ENCODE data around the gene KHNYN.
"Not testable (repeated sequence)": the region's sequence is repeated elsewhere in the genome, so short reads cannot be mapped to it uniquely, and the experiment has no call there.

The KHNYN gene

GRCh38 chr14:24385524-24385923, 44.2 kb upstream of the KHNYN start (continued):
- TF ChIP-seq INSM2 (tag by site-specific recombination; IDR thresholded peaks at IDR 0.05) = no peak

DNA sequence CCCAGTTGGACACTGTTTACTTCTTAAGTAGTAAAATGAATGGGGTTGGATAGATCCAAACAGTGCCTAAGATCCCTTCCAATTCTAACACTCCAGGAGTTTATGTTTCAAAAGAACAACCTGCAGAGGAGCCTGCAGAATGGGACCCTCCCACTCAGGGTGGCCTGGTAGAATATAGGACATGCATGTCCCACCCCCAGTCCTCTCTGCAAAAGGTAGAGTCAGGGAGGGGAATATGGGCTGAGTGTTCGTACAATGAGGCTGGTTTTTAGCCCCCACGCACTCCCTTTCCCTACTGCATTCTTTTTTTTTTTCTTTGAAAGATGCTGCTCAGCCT, 42.8 kb upstream of the KHNYN start:
- POLR2A ChIA-PET = no interaction called here
- H3K27ac ChIP-seq (ENCODE audit: extremely low read depth, low read depth, low read length) = no peak overlapping the region
- no peak overlapping the region for H3K4me3 ChIP-seq (ENCODE audit: low read depth, low read length)
- CTCF ChIA-PET = interaction anchor here (0.6 to 1.5 kb wide), 2 partner anchors 44 to 109 kb away, joined by 4 to 5 read pairs; no protein-coding TSS in a partner anchor
- TF ChIP-seq HIC1 (tag by site-specific recombination; IDR thresholded peaks at IDR 0.05) = no peak
- TF ChIP-seq ZNF626 (tag by site-specific recombination; IDR thresholded peaks at IDR 0.05) = no peak
- no peak for TF ChIP-seq GLIS1 (tag by site-specific recombination; IDR thresholded peaks at IDR 0.05)
- TF ChIP-seq ZNF629 (tag by site-specific recombination; IDR thresholded peaks at IDR 0.05) = no peak
- no peak for TF ChIP-seq ZFP37 (tag by site-specific recombination; IDR thresholded peaks at IDR 0.05)
- TF ChIP-seq WT1 (tag by site-specific recombination; IDR thresholded peaks at IDR 0.05) = no peak
- no peak for TF ChIP-seq SP3 (tag by site-specific recombination; IDR thresholded peaks at IDR 0.05)
- no peak for TF ChIP-seq FEZF1 (tag by site-specific recombination; IDR thresholded peaks at IDR 0.05)
- no peak for TF ChIP-seq ZNF704 (tag by site-specific recombination; IDR thresholded peaks at IDR 0.05)
- TF ChIP-seq ZNF16 (tag by site-specific recombination; IDR thresholded peaks at IDR 0.05; ENCODE audit: low read depth) = no peak
- no peak for TF ChIP-seq ZNF549 (tag by site-specific recombination; IDR thresholded peaks at IDR 0.05)
- no peak for TF ChIP-seq ZNF48 (tag by site-specific recombination; IDR thresholded peaks at IDR 0.05)
- TF ChIP-seq ZNF366 (tag by site-specific recombination; conservative IDR thresholded peaks at IDR 0.05) = no peak
- no peak for TF ChIP-seq ZNF423 (tag by site-specific recombination; IDR thresholded peaks at IDR 0.05)
- TF ChIP-seq, protein P1, sequence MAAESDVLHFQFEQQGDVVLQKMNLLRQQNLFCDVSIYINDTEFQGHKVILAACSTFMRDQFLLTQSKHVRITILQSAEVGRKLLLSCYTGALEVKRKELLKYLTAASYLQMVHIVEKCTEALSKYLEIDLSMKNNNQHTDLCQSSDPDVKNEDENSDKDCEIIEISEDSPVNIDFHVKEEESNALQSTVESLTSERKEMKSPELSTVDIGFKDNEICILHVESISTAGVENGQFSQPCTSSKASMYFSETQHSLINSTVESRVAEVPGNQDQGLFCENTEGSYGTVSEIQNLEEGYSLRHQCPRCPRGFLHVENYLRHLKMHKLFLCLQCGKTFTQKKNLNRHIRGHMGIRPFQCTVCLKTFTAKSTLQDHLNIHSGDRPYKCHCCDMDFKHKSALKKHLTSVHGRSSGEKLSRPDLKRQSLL (tag by site-specific recombination; IDR thresholded peaks at IDR 0.05) = no peak
- no peak for TF ChIP-seq ZNF426 (tag by site-specific recombination; IDR thresholded peaks at IDR 0.05)
- no peak for TF ChIP-seq ZNF19 (tag by site-specific recombination; IDR thresholded peaks at IDR 0.05; ENCODE audit: low read depth)
- no peak for TF ChIP-seq BCL11B (tag by site-specific recombination; IDR thresholded peaks at IDR 0.05; ENCODE audit: low read depth)
- no peak for TF ChIP-seq ZNF37A (tag by site-specific recombination; IDR thresholded peaks at IDR 0.05)
- no peaks in the 10 kb centered on the region for H3K36me3 ChIP-seq (ENCODE audit: control insufficient read depth in 2 of 2, insufficient read depth in 1 of 2, low read length in 2 of 2)
- peaks cover 6% of the 10 kb centered on the region for H3K4me1 ChIP-seq (ENCODE audit: control insufficient read depth, insufficient read depth, low read length)
- no peaks in the 10 kb centered on the region for H3K9me3 ChIP-seq (ENCODE audit: control insufficient read depth, insufficient read depth, low read depth, low read length)

- CTCF ChIA-PET; H3K4me3 ChIP-seq (ENCODE audit: low read depth, low read length); H3K36me3 ChIP-seq (ENCODE audit: control insufficient read depth in 2 of 2, insufficient read depth in 1 of 2, low read length in 2 of 2); H3K27ac ChIP-seq (ENCODE audit: extremely low read depth, low read depth, low read length); POLR2A ChIA-PET; H3K4me1 ChIP-seq (ENCODE audit: control insufficient read depth, insufficient read depth, low read length); H3K9me3 ChIP-seq (ENCODE audit: control insufficient read depth, insufficient read depth, low read depth, low read length): not testable (repeated sequence)
These were observed 42.2 kb upstream of the KHNYN start for GRCh38 chr14:24387579-24387978.

All from HEK293 (cell line).